NCI-H2227 treated with DMSO at 0.1 percent for 48 hours (cell line): ENCODE results near the gene SPIRE2.

Experiments used
- DNase-seq: peaks from one replicate; lab custom pipeline; 2025; lab: John Stamatoyannopoulos, UW

Gene SPIRE2

GRCh38 chr16:89915303-89916232 lies 87.3 kb downstream of the SPIRE2 start:
- no peak for DNase-seq

GRCh38 chr16:89917773-89918452 lies 89.6 kb downstream of the SPIRE2 start:
- DNase-seq = no peak

GRCh38 chr16:89918453-89919347 lies 90.4 kb downstream of the SPIRE2 start, which contains the start of gene MC1R:
MC1R (plus strand) TSS chr16:89918862; CDS start chr16:89919259, 397 bp downstream.
- DNase-seq = no peak

- no peak for DNase-seq
Measured at GRCh38 chr16:89919535-89920406, 91.5 kb downstream of the SPIRE2 start.

GRCh38 chr16:89920723-89921122 lies 92.4 kb downstream of the SPIRE2 start:
- DNase-seq = no peak
